ENCODE measurements around the gene RNF207. TPM values are rescaled to one million over a fixed set of nuclear protein-coding genes. Genes with fewer than 3 reads are reported as not detected.

RNF207 gene
- total RNA-seq, 4 donors from 2014 or later: 3.0 to 34.1 (median 18.3) TPM

GRCh38 chr1:6252374-6252710, 46.4 kb downstream of the RNF207 start:
- peaks cover 0 to 14% (median 6%) of the 10 kb centered on the region in 3 donors for H3K4me1 ChIP-seq
- H3K36me3 ChIP-seq: peaks cover 0 to 23% of the 10 kb centered on the region in 2 donors
- no peak overlapping the region for H3K27ac ChIP-seq
- H3K27me3 ChIP-seq: peaks cover 70% of the 10 kb centered on the region
- no peak for TF ChIP-seq POLR2AphosphoS5 (IDR thresholded peaks at IDR 0.05)
- TF ChIP-seq, protein P1, sequence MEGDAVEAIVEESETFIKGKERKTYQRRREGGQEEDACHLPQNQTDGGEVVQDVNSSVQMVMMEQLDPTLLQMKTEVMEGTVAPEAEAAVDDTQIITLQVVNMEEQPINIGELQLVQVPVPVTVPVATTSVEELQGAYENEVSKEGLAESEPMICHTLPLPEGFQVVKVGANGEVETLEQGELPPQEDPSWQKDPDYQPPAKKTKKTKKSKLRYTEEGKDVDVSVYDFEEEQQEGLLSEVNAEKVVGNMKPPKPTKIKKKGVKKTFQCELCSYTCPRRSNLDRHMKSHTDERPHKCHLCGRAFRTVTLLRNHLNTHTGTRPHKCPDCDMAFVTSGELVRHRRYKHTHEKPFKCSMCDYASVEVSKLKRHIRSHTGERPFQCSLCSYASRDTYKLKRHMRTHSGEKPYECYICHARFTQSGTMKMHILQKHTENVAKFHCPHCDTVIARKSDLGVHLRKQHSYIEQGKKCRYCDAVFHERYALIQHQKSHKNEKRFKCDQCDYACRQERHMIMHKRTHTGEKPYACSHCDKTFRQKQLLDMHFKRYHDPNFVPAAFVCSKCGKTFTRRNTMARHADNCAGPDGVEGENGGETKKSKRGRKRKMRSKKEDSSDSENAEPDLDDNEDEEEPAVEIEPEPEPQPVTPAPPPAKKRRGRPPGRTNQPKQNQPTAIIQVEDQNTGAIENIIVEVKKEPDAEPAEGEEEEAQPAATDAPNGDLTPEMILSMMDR (IDR thresholded peaks at IDR 0.05): no peak
- no peak for TF ChIP-seq EP300 (IDR thresholded peaks at IDR 0.05)
- no peak for TF ChIP-seq POLR2A (IDR thresholded peaks at IDR 0.05)
- no CpG with 5 or more reads among the region's 4 CpGs for WGBS, 2 donors (ENCODE audit: low coverage in 1 of 2)
- no peak for ATAC-seq
- no peak overlapping the region for H3K4me3 ChIP-seq
- no peaks in the 10 kb centered on the region for H3K9me3 ChIP-seq

- no peak for ATAC-seq
- H3K27ac ChIP-seq: no peak overlapping the region
- no peak for TF ChIP-seq POLR2A (IDR thresholded peaks at IDR 0.05)
- H3K36me3 ChIP-seq: peaks cover 0 to 23% of the 10 kb centered on the region in 2 donors
- H3K4me3 ChIP-seq: no peak overlapping the region
- H3K4me1 ChIP-seq: peaks cover 0 to 14% (median 6%) of the 10 kb centered on the region in 3 donors
- H3K9me3 ChIP-seq: no peaks in the 10 kb centered on the region
- H3K27me3 ChIP-seq: peaks cover 70% of the 10 kb centered on the region
- 88% methylated on average over 1 of the region's 9 CpGs; no CpG with 5 or more reads in 1 of the 2 donors for WGBS, 2 donors (ENCODE audit: low coverage in 1 of 2)
Measured at GRCh38 chr1:6253380-6253779, 47.5 kb downstream of the RNF207 start.

- Histone ChIP-seq H3K4me1 (peaks cover 0 to 15% (median 3%) of the 10 kb centered on the region in 3 donors), H3K27ac (no peak overlapping the region), H3K27me3 (peaks cover 60% of the 10 kb centered on the region), H3K9me3 (no peaks in the 10 kb centered on the region), H3K36me3 (peaks cover 0 to 23% of the 10 kb centered on the region in 2 donors), H3K4me3 (no peak overlapping the region)
- no peak for ATAC-seq
- WGBS, 2 donors (ENCODE audit: low coverage in 1 of 2): 91% methylated on average over 4 of the region's 16 CpGs; no CpG with 5 or more reads in 1 of the 2 donors
- TF ChIP-seq EP300 (IDR thresholded peaks at IDR 0.05) (no peak), POLR2AphosphoS5 (IDR thresholded peaks at IDR 0.05) (no peak), POLR2A (IDR thresholded peaks at IDR 0.05) (no peak)
- TF ChIP-seq, protein P1 (IDR thresholded peaks at IDR 0.05): no peak
Measured at GRCh38 chr1:6254691-6255090, 48.8 kb downstream of the RNF207 start.

DNA sequence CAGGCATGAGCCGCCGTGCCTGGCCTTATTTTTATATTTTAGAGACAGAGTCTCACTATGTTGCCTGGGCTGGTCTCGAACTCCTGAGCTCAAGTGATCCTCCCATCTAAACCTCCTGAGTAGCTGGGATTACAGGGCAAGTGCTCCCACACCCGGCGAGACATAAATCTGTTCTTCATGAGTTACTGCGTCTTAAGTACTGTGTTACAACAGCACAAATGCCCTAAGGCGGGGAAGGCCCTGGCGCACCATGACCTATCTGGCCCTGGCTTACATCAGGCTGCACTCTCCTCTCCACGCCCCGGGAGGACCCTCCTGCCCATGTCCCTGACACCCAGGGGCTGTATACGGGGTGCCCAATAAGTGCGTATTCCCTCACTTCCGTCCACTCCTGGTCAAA, 50.7 kb downstream of the RNF207 start:
- H3K27ac ChIP-seq: no peak overlapping the region
- no peak overlapping the region for H3K4me3 ChIP-seq
- no peak for ATAC-seq
- H3K27me3 ChIP-seq: peaks cover 58% of the 10 kb centered on the region
- peaks cover 0 to 23% of the 10 kb centered on the region in 2 donors for H3K36me3 ChIP-seq
- TF ChIP-seq POLR2AphosphoS5 (IDR thresholded peaks at IDR 0.05) (no peak), POLR2A (IDR thresholded peaks at IDR 0.05) (no peak), EP300 (IDR thresholded peaks at IDR 0.05) (no peak)
- TF ChIP-seq, protein P1 (IDR thresholded peaks at IDR 0.05): no peak
- 80% methylated on average over 12 of the region's 13 CpGs; no CpG with 5 or more reads in 1 of the 2 donors for WGBS, 2 donors (ENCODE audit: low coverage in 1 of 2)
- no peaks in the 10 kb centered on the region for H3K9me3 ChIP-seq
- H3K4me1 ChIP-seq: peaks cover 0 to 27% (median 11%) of the 10 kb centered on the region in 3 donors

DNA sequence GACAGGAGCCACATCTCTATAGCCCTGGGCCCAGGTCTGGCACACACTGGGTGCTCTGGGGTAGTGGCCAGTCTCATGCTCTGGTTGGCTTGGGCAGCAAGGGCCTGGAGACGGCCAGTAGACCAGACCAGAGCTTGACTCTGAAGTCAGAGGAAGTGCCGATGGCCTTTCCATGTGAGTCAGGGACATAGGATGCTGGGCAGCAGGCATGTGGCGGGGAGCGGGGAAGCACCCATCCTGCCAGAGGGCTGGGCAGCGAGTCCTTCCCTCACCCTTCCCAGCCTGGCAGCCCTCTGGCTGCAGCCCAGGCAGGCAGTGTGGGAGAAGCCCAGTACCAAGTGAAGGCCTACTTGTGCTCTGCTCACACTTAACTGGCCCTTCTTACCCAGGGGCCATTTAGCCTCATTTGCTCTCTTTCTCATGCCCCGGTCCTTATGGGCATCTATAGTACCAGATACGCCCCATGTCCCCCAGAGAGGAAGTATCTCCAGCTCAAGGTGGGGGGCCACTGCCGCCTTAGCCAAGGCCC, 51.7 kb downstream of the RNF207 start:
- no peaks in the 10 kb centered on the region for H3K9me3 ChIP-seq
- no peak overlapping the region for H3K27ac ChIP-seq
- H3K4me3 ChIP-seq: no peak overlapping the region
- ATAC-seq: no peak
- H3K36me3 ChIP-seq: peaks cover 0 to 20% of the 10 kb centered on the region in 2 donors
- H3K4me1 ChIP-seq: peaks cover 0 to 36% (median 12%) of the 10 kb centered on the region in 3 donors
- TF ChIP-seq, protein P1 (IDR thresholded peaks at IDR 0.05): no peak
- TF ChIP-seq EP300 (IDR thresholded peaks at IDR 0.05) (no peak), POLR2AphosphoS5 (IDR thresholded peaks at IDR 0.05) (no peak), POLR2A (IDR thresholded peaks at IDR 0.05) (no peak)
- 83% methylated on average over 1 of the region's 8 CpGs; no CpG with 5 or more reads in 1 of the 2 donors for WGBS, 2 donors (ENCODE audit: low coverage in 1 of 2)
- peaks cover 58% of the 10 kb centered on the region for H3K27me3 ChIP-seq
